ENCODE measurements around the gene ASAP2.

Gene ASAP2

DNA sequence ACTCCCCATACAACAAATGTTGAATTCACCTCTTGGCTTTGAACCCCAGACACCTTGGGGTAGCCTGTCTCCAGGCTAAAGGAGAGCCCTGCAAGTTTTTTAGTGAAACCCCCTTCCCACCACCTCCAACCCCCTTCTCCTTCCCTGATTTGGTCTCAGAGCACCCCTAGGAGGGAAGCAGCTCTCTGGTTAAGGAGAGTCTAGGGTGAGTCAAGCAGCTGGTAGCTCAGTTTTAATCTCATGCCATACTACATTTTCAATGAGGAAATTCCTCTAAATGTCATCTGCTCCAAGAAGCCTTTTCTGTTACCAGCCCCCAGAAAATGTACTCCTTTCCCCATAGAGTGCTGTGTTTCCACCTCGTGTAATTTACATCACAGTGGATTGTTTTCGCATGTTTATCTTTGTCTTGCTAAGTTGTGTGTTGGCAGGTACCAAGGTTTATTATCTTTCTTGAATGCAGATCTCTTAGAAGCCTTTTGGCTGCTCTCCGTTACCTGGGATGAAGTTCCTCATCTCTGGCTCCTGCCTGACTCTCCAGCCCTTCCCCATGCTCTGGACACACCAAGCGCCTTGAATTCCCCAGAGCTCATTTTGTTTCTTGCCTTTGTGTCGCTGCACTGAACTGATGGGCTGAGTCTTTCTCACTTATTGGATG, 82.2 kb downstream of the ASAP2 start:
- Histone ChIP-seq H3K9me3 (ENCODE audit: control insufficient read depth in 2 of 2, low read length in 2 of 2) (no peaks in the 10 kb centered on the region), H3K4me1 (ENCODE audit: control insufficient read depth in 2 of 2, insufficient read depth in 2 of 2, low read length in 2 of 2) (peaks cover 0 to 7% of the 10 kb centered on the region in 2 donors), H3K27me3 (ENCODE audit: control insufficient read depth in 2 of 2, insufficient read depth in 2 of 2, low read length in 2 of 2) (no peaks in the 10 kb centered on the region), H3K27ac (ENCODE audit: low read depth in 2 of 2, low read length in 2 of 2) (no peak overlapping the region), H3K36me3 (ENCODE audit: control insufficient read depth in 2 of 2, insufficient read depth in 2 of 2, low read length in 2 of 2) (peaks cover 1 to 5% of the 10 kb centered on the region in 2 donors), H3K9ac (ENCODE audit: low read depth in 1 of 2, low read length in 2 of 2) (no peak overlapping the region), H3K4me3 (ENCODE audit: low read length in 2 of 2) (no peak overlapping the region)

DNA sequence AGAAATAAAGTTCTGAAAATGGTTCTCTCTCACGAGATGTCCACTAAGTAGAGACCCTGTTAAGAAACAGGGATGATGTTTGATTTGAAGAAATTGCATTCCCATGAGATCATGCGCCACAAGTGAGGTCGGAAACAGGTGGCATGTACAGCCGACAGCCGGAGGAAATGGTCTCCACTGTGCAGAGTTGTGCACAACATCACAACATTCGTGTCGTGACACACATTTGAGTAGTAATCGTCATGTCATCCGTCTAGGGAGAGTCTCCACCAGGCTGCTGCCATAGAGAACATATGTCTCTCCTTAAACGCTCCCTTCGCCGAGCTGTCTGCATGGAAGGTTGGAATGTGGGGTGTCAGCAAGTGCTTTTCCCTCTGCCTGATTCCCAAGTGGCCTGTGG, 84.7 kb downstream of the ASAP2 start:
- Histone ChIP-seq H3K27ac (ENCODE audit: low read depth in 2 of 2, low read length in 2 of 2) (no peak overlapping the region), H3K36me3 (ENCODE audit: control insufficient read depth in 2 of 2, insufficient read depth in 2 of 2, low read length in 2 of 2) (peaks cover 0 to 7% of the 10 kb centered on the region in 2 donors), H3K4me3 (ENCODE audit: low read length in 2 of 2) (no peak overlapping the region), H3K27me3 (ENCODE audit: control insufficient read depth in 2 of 2, insufficient read depth in 2 of 2, low read length in 2 of 2) (no peaks in the 10 kb centered on the region), H3K4me1 (ENCODE audit: control insufficient read depth in 2 of 2, insufficient read depth in 2 of 2, low read length in 2 of 2) (no peaks in the 10 kb centered on the region), H3K9ac (ENCODE audit: low read depth in 1 of 2, low read length in 2 of 2) (no peak overlapping the region), H3K9me3 (ENCODE audit: control insufficient read depth in 2 of 2, low read length in 2 of 2) (no peaks in the 10 kb centered on the region)

DNA sequence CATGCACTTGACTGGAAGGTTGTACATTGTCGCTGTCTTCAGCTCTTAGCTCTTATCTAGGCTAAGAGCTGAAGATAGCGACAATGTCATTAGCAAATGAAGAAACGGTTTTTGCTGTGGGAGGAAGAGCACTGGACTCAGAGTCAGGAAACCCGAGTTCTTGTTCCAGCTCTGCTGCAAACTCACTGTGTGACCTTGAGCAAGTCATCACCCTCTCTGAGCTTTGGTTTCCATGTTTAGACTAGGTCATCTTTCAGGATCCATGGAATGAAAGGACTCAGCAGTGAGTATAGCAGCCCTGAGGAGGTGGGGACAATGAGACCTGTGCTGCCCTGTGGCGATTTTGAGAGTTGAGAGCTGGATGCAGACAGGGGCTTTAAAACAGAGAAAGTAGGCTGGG, 85.3 kb downstream of the ASAP2 start:
- Histone ChIP-seq H3K9ac (ENCODE audit: low read depth in 1 of 2, low read length in 2 of 2) (no peak overlapping the region), H3K9me3 (ENCODE audit: control insufficient read depth in 2 of 2, low read length in 2 of 2) (no peaks in the 10 kb centered on the region), H3K4me1 (ENCODE audit: control insufficient read depth in 2 of 2, insufficient read depth in 2 of 2, low read length in 2 of 2) (no peaks in the 10 kb centered on the region), H3K36me3 (ENCODE audit: control insufficient read depth in 2 of 2, insufficient read depth in 2 of 2, low read length in 2 of 2) (peaks cover 0 to 7% of the 10 kb centered on the region in 2 donors), H3K4me3 (ENCODE audit: low read length in 2 of 2) (no peak overlapping the region), H3K27me3 (ENCODE audit: control insufficient read depth in 2 of 2, insufficient read depth in 2 of 2, low read length in 2 of 2) (no peaks in the 10 kb centered on the region), H3K27ac (ENCODE audit: low read depth in 2 of 2, low read length in 2 of 2) (no peak overlapping the region)

DNA sequence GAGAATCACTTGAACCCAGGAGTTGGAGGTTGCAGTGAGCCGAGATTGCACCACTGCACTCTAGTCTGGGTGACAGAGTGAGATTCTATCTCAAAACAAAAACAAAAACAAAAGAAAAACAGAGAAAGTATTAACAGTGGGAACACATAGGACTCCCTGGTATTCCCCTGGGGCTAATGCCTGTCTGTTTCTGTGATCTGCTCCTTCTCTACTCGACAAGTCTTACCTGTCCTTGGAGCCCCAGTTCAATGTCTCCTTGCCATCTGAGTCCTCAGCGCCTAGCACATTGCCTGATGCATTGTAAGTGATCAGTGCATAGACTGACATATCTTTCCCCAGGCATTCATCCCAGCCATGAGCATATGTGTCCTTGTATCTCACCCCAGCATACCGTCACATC, 85.8 kb downstream of the ASAP2 start:
- H3K27ac ChIP-seq (ENCODE audit: low read depth in 2 of 2, low read length in 2 of 2): no peak overlapping the region
- H3K9me3 ChIP-seq (ENCODE audit: control insufficient read depth in 2 of 2, low read length in 2 of 2): no peaks in the 10 kb centered on the region
- no peaks in the 10 kb centered on the region for H3K27me3 ChIP-seq (ENCODE audit: control insufficient read depth in 2 of 2, insufficient read depth in 2 of 2, low read length in 2 of 2)
- no peaks in the 10 kb centered on the region for H3K4me1 ChIP-seq (ENCODE audit: control insufficient read depth in 2 of 2, insufficient read depth in 2 of 2, low read length in 2 of 2)
- peaks cover 1 to 7% of the 10 kb centered on the region in 2 donors for H3K36me3 ChIP-seq (ENCODE audit: control insufficient read depth in 2 of 2, insufficient read depth in 2 of 2, low read length in 2 of 2)
- H3K9ac ChIP-seq (ENCODE audit: low read depth in 1 of 2, low read length in 2 of 2): no peak overlapping the region
- no peak overlapping the region for H3K4me3 ChIP-seq (ENCODE audit: low read length in 2 of 2)

DNA sequence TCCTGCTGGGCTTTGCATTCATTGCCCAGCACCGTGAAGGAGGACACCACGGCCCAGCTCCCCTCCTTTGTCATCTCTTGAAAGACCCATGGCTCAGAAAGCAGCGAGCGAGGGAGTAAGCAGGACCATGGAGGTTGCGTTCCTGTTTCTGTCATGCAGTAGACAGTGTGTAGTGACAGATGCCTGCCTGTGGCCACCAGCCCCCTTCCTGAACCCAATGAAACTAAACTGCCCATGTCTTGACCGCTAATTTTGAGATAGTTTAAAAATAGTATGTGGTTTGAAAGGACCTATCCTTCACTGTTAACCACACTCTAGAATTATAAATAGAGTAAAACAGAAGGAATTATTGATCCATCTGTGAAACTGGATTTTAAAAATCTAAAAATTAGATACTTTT, 88.2 kb downstream of the ASAP2 start:
- no peak overlapping the region for H3K4me3 ChIP-seq (ENCODE audit: low read length in 2 of 2)
- no peaks in the 10 kb centered on the region for H3K27me3 ChIP-seq (ENCODE audit: control insufficient read depth in 2 of 2, insufficient read depth in 2 of 2, low read length in 2 of 2)
- H3K9me3 ChIP-seq (ENCODE audit: control insufficient read depth in 2 of 2, low read length in 2 of 2): no peaks in the 10 kb centered on the region
- H3K27ac ChIP-seq (ENCODE audit: low read depth in 2 of 2, low read length in 2 of 2): no peak overlapping the region
- H3K36me3 ChIP-seq (ENCODE audit: control insufficient read depth in 2 of 2, insufficient read depth in 2 of 2, low read length in 2 of 2): peaks cover 7 to 12% of the 10 kb centered on the region in 2 donors
- no peak overlapping the region for H3K9ac ChIP-seq (ENCODE audit: low read depth in 1 of 2, low read length in 2 of 2)
- H3K4me1 ChIP-seq (ENCODE audit: control insufficient read depth in 2 of 2, insufficient read depth in 2 of 2, low read length in 2 of 2): no peaks in the 10 kb centered on the region

DNA sequence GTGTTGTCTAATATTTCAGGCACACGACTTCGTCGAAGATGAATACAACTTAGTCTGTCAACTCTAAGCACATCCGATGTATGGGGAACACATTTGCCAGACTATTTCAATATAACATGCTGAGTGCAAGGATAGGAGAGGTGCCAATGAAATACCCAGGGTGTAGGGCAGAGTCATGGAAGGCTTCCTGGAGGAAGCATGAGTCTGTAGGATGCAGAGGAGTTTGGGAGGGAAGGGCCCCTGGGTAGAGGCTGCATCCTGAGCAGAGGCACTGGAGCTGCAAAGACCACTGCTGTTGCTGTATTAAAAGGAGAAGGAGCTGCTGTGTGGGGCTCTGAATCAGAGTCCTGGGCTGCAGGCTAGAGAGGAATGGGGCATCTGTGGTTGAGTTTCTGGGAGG, 89.9 kb downstream of the ASAP2 start:
- H3K4me1 ChIP-seq (ENCODE audit: control insufficient read depth in 2 of 2, insufficient read depth in 2 of 2, low read length in 2 of 2): no peaks in the 10 kb centered on the region
- H3K4me3 ChIP-seq (ENCODE audit: low read length in 2 of 2): no peak overlapping the region
- H3K27ac ChIP-seq (ENCODE audit: low read depth in 2 of 2, low read length in 2 of 2): no peak overlapping the region
- no peaks in the 10 kb centered on the region for H3K27me3 ChIP-seq (ENCODE audit: control insufficient read depth in 2 of 2, insufficient read depth in 2 of 2, low read length in 2 of 2)
- no peaks in the 10 kb centered on the region for H3K9me3 ChIP-seq (ENCODE audit: control insufficient read depth in 2 of 2, low read length in 2 of 2)
- no peak overlapping the region for H3K9ac ChIP-seq (ENCODE audit: low read depth in 1 of 2, low read length in 2 of 2)
- H3K36me3 ChIP-seq (ENCODE audit: control insufficient read depth in 2 of 2, insufficient read depth in 2 of 2, low read length in 2 of 2): peaks cover 7 to 8% of the 10 kb centered on the region in 2 donors

DNA sequence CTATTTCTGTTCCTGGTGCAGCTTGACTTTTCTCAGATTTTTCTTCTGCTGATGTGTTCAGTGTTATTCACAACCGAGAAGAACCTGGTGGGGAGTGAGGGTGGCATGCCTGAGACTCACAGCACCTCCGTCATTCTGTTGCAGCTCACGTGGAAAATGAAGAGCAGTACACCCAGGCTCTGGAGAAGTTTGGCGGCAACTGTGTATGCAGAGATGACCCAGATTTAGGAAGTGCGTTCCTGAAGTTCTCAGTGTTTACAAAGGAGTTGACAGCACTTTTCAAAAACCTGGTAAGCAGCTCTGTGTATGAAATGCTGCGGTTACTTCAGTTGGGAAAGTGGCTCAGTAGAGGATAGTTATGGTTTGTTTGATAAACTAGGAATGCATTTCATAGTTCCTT, 90.5 kb downstream of the ASAP2 start:
- no peak overlapping the region for H3K27ac ChIP-seq (ENCODE audit: low read depth in 2 of 2, low read length in 2 of 2)
- H3K4me1 ChIP-seq (ENCODE audit: control insufficient read depth in 2 of 2, insufficient read depth in 2 of 2, low read length in 2 of 2): no peaks in the 10 kb centered on the region
- no peak overlapping the region for H3K9ac ChIP-seq (ENCODE audit: low read depth in 1 of 2, low read length in 2 of 2)
- H3K9me3 ChIP-seq (ENCODE audit: control insufficient read depth in 2 of 2, low read length in 2 of 2): no peaks in the 10 kb centered on the region
- peaks cover 7% of the 10 kb centered on the region in 2 donors for H3K36me3 ChIP-seq (ENCODE audit: control insufficient read depth in 2 of 2, insufficient read depth in 2 of 2, low read length in 2 of 2)
- no peak overlapping the region for H3K4me3 ChIP-seq (ENCODE audit: low read length in 2 of 2)
- H3K27me3 ChIP-seq (ENCODE audit: control insufficient read depth in 2 of 2, insufficient read depth in 2 of 2, low read length in 2 of 2): no peaks in the 10 kb centered on the region

DNA sequence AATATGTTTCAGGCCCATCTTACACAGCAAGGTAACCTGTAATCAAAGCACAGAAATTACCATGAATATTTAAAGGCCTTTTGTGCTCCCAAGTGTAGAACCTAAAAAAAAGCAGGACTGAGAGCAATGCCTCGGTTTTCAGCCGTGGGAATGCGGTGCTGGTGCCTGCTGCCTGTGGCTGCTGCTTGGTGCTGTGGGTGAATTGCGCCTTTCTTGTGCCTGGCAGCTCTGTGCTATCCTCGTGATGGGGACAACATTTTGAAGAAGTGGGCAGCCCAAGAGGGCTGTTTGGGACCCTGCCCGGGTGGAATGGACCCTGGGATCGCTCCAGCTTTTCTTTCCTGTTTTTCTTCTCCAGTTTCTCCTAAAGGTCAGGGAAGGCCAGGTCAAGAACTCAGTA, 91.2 kb downstream of the ASAP2 start:
- peaks cover 7% of the 10 kb centered on the region in 2 donors for H3K36me3 ChIP-seq (ENCODE audit: control insufficient read depth in 2 of 2, insufficient read depth in 2 of 2, low read length in 2 of 2)
- no peak overlapping the region for H3K4me3 ChIP-seq (ENCODE audit: low read length in 2 of 2)
- no peak overlapping the region for H3K9ac ChIP-seq (ENCODE audit: low read depth in 1 of 2, low read length in 2 of 2)
- H3K27ac ChIP-seq (ENCODE audit: low read depth in 2 of 2, low read length in 2 of 2): no peak overlapping the region
- H3K4me1 ChIP-seq (ENCODE audit: control insufficient read depth in 2 of 2, insufficient read depth in 2 of 2, low read length in 2 of 2): no peaks in the 10 kb centered on the region
- no peaks in the 10 kb centered on the region for H3K27me3 ChIP-seq (ENCODE audit: control insufficient read depth in 2 of 2, insufficient read depth in 2 of 2, low read length in 2 of 2)
- no peaks in the 10 kb centered on the region for H3K9me3 ChIP-seq (ENCODE audit: control insufficient read depth in 2 of 2, low read length in 2 of 2)

DNA sequence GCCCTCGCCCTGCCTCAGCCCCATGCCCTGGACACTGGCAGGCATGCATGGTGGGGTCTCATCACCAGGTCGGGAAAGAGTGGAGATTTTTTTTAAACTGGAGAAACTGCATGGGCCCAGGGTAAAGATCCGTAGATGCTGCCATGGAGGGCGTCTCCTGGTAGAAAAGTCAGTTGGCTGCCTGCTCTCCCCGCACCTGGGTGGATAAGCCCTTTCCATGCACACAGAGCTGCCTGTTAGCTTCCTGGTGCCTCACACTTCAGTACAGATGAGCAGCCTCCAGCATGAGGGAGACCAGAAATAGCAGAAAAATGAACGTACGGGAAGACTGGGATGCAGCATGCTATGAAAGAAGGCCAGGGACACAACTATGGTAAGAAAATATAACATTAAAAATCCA, 92.0 kb downstream of the ASAP2 start:
- Histone ChIP-seq H3K9ac (ENCODE audit: low read depth in 1 of 2, low read length in 2 of 2) (no peak overlapping the region), H3K36me3 (ENCODE audit: control insufficient read depth in 2 of 2, insufficient read depth in 2 of 2, low read length in 2 of 2) (peaks cover 7% of the 10 kb centered on the region in 2 donors), H3K4me1 (ENCODE audit: control insufficient read depth in 2 of 2, insufficient read depth in 2 of 2, low read length in 2 of 2) (no peaks in the 10 kb centered on the region), H3K4me3 (ENCODE audit: low read length in 2 of 2) (no peak overlapping the region), H3K27me3 (ENCODE audit: control insufficient read depth in 2 of 2, insufficient read depth in 2 of 2, low read length in 2 of 2) (no peaks in the 10 kb centered on the region), H3K9me3 (ENCODE audit: control insufficient read depth in 2 of 2, low read length in 2 of 2) (no peaks in the 10 kb centered on the region), H3K27ac (ENCODE audit: low read depth in 2 of 2, low read length in 2 of 2) (no peak overlapping the region)

DNA sequence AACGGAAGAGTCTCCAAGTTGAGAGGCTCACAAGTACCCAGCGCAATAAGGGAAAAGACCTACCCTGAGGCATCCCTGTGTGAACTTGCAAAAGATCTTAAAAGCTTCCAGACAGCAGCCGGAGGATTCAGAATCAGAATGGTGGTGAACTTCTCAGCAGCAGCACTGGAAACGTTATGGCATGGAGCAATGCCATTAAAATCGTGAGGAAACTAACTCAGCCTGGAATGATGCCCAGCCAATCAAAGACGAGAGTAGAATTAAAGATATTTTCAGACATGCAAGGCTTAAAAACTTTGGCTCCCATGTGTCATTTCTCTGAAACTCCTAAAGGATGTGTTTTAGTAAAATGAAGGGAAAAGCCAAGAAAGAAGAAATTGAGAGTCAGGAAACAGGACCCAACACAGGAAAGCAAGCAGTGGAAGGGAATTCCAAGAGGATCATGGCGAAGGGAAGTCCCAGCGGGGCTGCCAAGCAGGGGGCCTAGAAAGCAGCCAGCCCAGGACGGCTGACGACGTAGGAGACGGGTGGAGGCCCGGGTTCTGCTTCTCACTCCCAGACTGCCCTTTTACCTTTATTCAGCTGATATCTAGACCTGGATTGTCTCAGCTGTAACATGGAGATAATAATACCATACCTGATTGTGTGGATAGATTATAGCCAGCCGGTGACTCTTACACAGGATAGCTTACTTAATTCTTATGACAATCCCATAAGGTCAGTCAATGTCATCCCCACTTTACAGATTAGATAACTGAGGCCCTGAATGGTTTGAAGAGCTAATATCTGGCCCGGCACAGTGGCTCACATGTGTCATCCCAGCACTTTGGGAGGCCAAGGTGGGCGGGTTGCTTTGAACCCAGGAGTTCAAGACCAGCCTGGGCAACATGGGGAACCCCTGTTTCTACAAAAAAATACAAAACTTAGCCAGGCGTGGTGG, 92.8 kb downstream of the ASAP2 start:
- H3K4me1 ChIP-seq (ENCODE audit: control insufficient read depth in 2 of 2, insufficient read depth in 2 of 2, low read length in 2 of 2): no peaks in the 10 kb centered on the region

More for the DNA sequence above, 92.8 kb downstream of the ASAP2 start:
- Histone ChIP-seq H3K36me3 (ENCODE audit: control insufficient read depth in 2 of 2, insufficient read depth in 2 of 2, low read length in 2 of 2) (peaks cover 7% of the 10 kb centered on the region in 2 donors), H3K9me3 (ENCODE audit: control insufficient read depth in 2 of 2, low read length in 2 of 2) (no peaks in the 10 kb centered on the region), H3K27ac (ENCODE audit: low read depth in 2 of 2, low read length in 2 of 2) (no peak overlapping the region), H3K4me3 (ENCODE audit: low read length in 2 of 2) (no peak overlapping the region), H3K27me3 (ENCODE audit: control insufficient read depth in 2 of 2, insufficient read depth in 2 of 2, low read length in 2 of 2) (no peaks in the 10 kb centered on the region), H3K9ac (ENCODE audit: low read depth in 1 of 2, low read length in 2 of 2) (no peak overlapping the region)

All from mucosa of rectum (tissue), 2 donors.